ENCODE measurements around the gene CREBRF.

The CREBRF gene

GRCh38 chr5:173161148-173161547 is 105.0 kb downstream of the CREBRF start:
- Histone ChIP-seq H3K27ac (ENCODE audit: low read depth, low read length) (no peak overlapping the region), H3K9me2 (replicated peaks; ENCODE audit: insufficient read depth, low read length) (no peaks in the 10 kb centered on the region), H3K9ac (ENCODE audit: low read length) (no peak overlapping the region), H4K20me1 (ENCODE audit: low read depth, low read length) (no peaks in the 10 kb centered on the region), H3K9me3 (ENCODE audit: insufficient read depth, low read length) (no peaks in the 10 kb centered on the region), H3K27me3 (ENCODE audit: low read length) (no peaks in the 10 kb centered on the region), H3K36me3 (ENCODE audit: low read length) (no peaks in the 10 kb centered on the region), H3K79me2 (ENCODE audit: insufficient read depth, low read length) (no peaks in the 10 kb centered on the region), H3K4me3 (ENCODE audit: insufficient read depth, low read length, poor library complexity, severe bottlenecking) (no peak overlapping the region), H2AFZ (ENCODE audit: low read depth, low read length, severe bottlenecking) (no peak overlapping the region), H3F3A (ENCODE audit: insufficient read depth) (no peaks in the 10 kb centered on the region), H3K4me2 (ENCODE audit: low read depth, low read length, poor library complexity, severe bottlenecking) (no peak overlapping the region)
- TF ChIP-seq CTCF (IDR thresholded peaks at IDR 0.05; ENCODE audit: insufficient read depth, low read length, poor library complexity, severe bottlenecking) = no peak
- no peak for TF ChIP-seq EZH2phosphoT487 (conservative IDR thresholded peaks at IDR 0.05; ENCODE audit: low read length)

- H3K9ac ChIP-seq (ENCODE audit: low read length) = no peak overlapping the region
- TF ChIP-seq CTCF (IDR thresholded peaks at IDR 0.05; ENCODE audit: insufficient read depth, low read length, poor library complexity, severe bottlenecking) (no peak), EZH2phosphoT487 (conservative IDR thresholded peaks at IDR 0.05; ENCODE audit: low read length) (no peak)
- H3K9me3 ChIP-seq (ENCODE audit: insufficient read depth, low read length) = no peaks in the 10 kb centered on the region
- H4K20me1 ChIP-seq (ENCODE audit: low read depth, low read length) = no peaks in the 10 kb centered on the region
- H3F3A ChIP-seq (ENCODE audit: insufficient read depth) = no peaks in the 10 kb centered on the region
- H3K9me2 ChIP-seq (replicated peaks; ENCODE audit: insufficient read depth, low read length) = no peaks in the 10 kb centered on the region
- H3K36me3 ChIP-seq (ENCODE audit: low read length) = no peaks in the 10 kb centered on the region
- H3K27me3 ChIP-seq (ENCODE audit: low read length) = no peaks in the 10 kb centered on the region
- no peak overlapping the region for H3K27ac ChIP-seq (ENCODE audit: low read depth, low read length)
- no peak overlapping the region for H3K4me2 ChIP-seq (ENCODE audit: low read depth, low read length, poor library complexity, severe bottlenecking)
- no peak overlapping the region for H3K4me3 ChIP-seq (ENCODE audit: insufficient read depth, low read length, poor library complexity, severe bottlenecking)
- H3K79me2 ChIP-seq (ENCODE audit: insufficient read depth, low read length) = no peaks in the 10 kb centered on the region
- H2AFZ ChIP-seq (ENCODE audit: low read depth, low read length, severe bottlenecking) = no peak overlapping the region
These were observed 107.1 kb downstream of the CREBRF start for GRCh38 chr5:173163219-173163618.

GRCh38 chr5:173165177-173166016 is 109.2 kb downstream of the CREBRF start:
- H3K36me3 ChIP-seq (ENCODE audit: low read length) = no peaks in the 10 kb centered on the region
- no peak overlapping the region for H2AFZ ChIP-seq (ENCODE audit: low read depth, low read length, severe bottlenecking)
- no peaks in the 10 kb centered on the region for H4K20me1 ChIP-seq (ENCODE audit: low read depth, low read length)
- no peak overlapping the region for H3K27ac ChIP-seq (ENCODE audit: low read depth, low read length)
- no peak overlapping the region for H3K4me2 ChIP-seq (ENCODE audit: low read depth, low read length, poor library complexity, severe bottlenecking)
- no peaks in the 10 kb centered on the region for H3K79me2 ChIP-seq (ENCODE audit: insufficient read depth, low read length)
- H3K9ac ChIP-seq (ENCODE audit: low read length) = no peak overlapping the region
- no peaks in the 10 kb centered on the region for H3F3A ChIP-seq (ENCODE audit: insufficient read depth)
- no peaks in the 10 kb centered on the region for H3K9me3 ChIP-seq (ENCODE audit: insufficient read depth, low read length)
- no peaks in the 10 kb centered on the region for H3K9me2 ChIP-seq (replicated peaks; ENCODE audit: insufficient read depth, low read length)
- no peaks in the 10 kb centered on the region for H3K27me3 ChIP-seq (ENCODE audit: low read length)
- no peak overlapping the region for H3K4me3 ChIP-seq (ENCODE audit: insufficient read depth, low read length, poor library complexity, severe bottlenecking)
- no peak for TF ChIP-seq EZH2phosphoT487 (conservative IDR thresholded peaks at IDR 0.05; ENCODE audit: low read length)
- no peak for TF ChIP-seq CTCF (IDR thresholded peaks at IDR 0.05; ENCODE audit: insufficient read depth, low read length, poor library complexity, severe bottlenecking)

Measured in SU-DHL-6 (cell line).